Right forelimb (tissue), 1 donor: Measurements from ENCODE around the gene PTPN14.

ENCODE experiments used
- DNase-seq: peaks from one replicate; pipeline ENCODE4 v3.0.0-alpha.2; 2018

The PTPN14 gene

GRCh38 chr1:214449371-214449770 lies 102.0 kb downstream of the PTPN14 start:
- no peak for DNase-seq

GRCh38 chr1:214448536-214448935 lies 102.9 kb downstream of the PTPN14 start:
- no peak for DNase-seq

GRCh38 chr1:214447557-214447871 lies 103.9 kb downstream of the PTPN14 start:
- no peak for DNase-seq

GRCh38 chr1:214446772-214447556 lies 104.4 kb downstream of the PTPN14 start:
- DNase-seq = no peak

GRCh38 chr1:214445831-214446614 lies 105.4 kb downstream of the PTPN14 start:
- DNase-seq = no peak

- no peak for DNase-seq
Measured at GRCh38 chr1:214445199-214445598, 106.2 kb downstream of the PTPN14 start.

- DNase-seq = no peak
Measured at GRCh38 chr1:214444182-214444939, 107.0 kb downstream of the PTPN14 start.

- DNase-seq = no peak
Measured at GRCh38 chr1:214441119-214441518, 110.3 kb downstream of the PTPN14 start.

GRCh38 chr1:214440219-214440965 lies 111.0 kb downstream of the PTPN14 start:
- DNase-seq = no peak

- DNase-seq = no peak
Measured at GRCh38 chr1:214439352-214440119, 111.9 kb downstream of the PTPN14 start.

GRCh38 chr1:214438530-214438929 lies 112.9 kb downstream of the PTPN14 start:
- no peak for DNase-seq

GRCh38 chr1:214438075-214438474 lies 113.3 kb downstream of the PTPN14 start:
- no peak for DNase-seq

- no peak for DNase-seq
Measured at GRCh38 chr1:214435867-214436266, 115.5 kb downstream of the PTPN14 start.

GRCh38 chr1:214432245-214432644 lies 119.2 kb downstream of the PTPN14 start:
- no peak for DNase-seq

- no peak for DNase-seq
Measured at GRCh38 chr1:214429951-214430770, 121.2 kb downstream of the PTPN14 start.

- no peak for DNase-seq
Measured at GRCh38 chr1:214427871-214428277, 123.5 kb downstream of the PTPN14 start.

- DNase-seq = no peak
Measured at GRCh38 chr1:214426426-214426812, 125.0 kb downstream of the PTPN14 start.

- DNase-seq = no peak
Measured at GRCh38 chr1:214425716-214426425, 125.5 kb downstream of the PTPN14 start.

- DNase-seq = no peak
Measured at GRCh38 chr1:214425101-214425500, 126.3 kb downstream of the PTPN14 start.

- no peak for DNase-seq
Measured at GRCh38 chr1:214423045-214423444, 128.4 kb downstream of the PTPN14 start.
